ENCODE results near the gene INPP5E.

INPP5E gene

GRCh38 chr9:136472640-136473353 lies 33.2 kb upstream of the INPP5E start:
- no peak for DNase-seq (ENCODE audit: low spot score)

- DNase-seq (ENCODE audit: low spot score), result no peak
Observed at GRCh38 chr9:136471802-136472487, 32.3 kb upstream of the INPP5E start.

GRCh38 chr9:136470792-136471469 lies 31.3 kb upstream of the INPP5E start:
- no peak for DNase-seq (ENCODE audit: low spot score)

GRCh38 chr9:136470356-136470755 lies 30.7 kb upstream of the INPP5E start:
- no peak for DNase-seq (ENCODE audit: low spot score)

- DNase-seq (ENCODE audit: low spot score), result no peak
Observed at GRCh38 chr9:136467766-136468165, 28.1 kb upstream of the INPP5E start.

GRCh38 chr9:136466155-136466541 lies 26.5 kb upstream of the INPP5E start:
- no peak for DNase-seq (ENCODE audit: low spot score)

GRCh38 chr9:136465500-136466154 lies 26.0 kb upstream of the INPP5E start:
- no peak for DNase-seq (ENCODE audit: low spot score)

GRCh38 chr9:136464241-136464640 lies 24.6 kb upstream of the INPP5E start:
- DNase-seq (ENCODE audit: low spot score), result no peak

GRCh38 chr9:136463578-136463977 lies 23.9 kb upstream of the INPP5E start:
- DNase-seq (ENCODE audit: low spot score), result no peak

- DNase-seq (ENCODE audit: low spot score), result no peak
Observed at GRCh38 chr9:136462664-136463063, 23.0 kb upstream of the INPP5E start.

GRCh38 chr9:136460772-136461325 lies 21.2 kb upstream of the INPP5E start:
- DNase-seq (ENCODE audit: low spot score), result no peak

- no peak for DNase-seq (ENCODE audit: low spot score)
Observed at GRCh38 chr9:136459425-136459824, 19.8 kb upstream of the INPP5E start.

- DNase-seq (ENCODE audit: low spot score), result no peak
Observed at GRCh38 chr9:136457326-136457725, 17.7 kb upstream of the INPP5E start.

- no peak for DNase-seq (ENCODE audit: low spot score)
Observed at GRCh38 chr9:136456258-136456657, 16.6 kb upstream of the INPP5E start.

- DNase-seq (ENCODE audit: low spot score), result no peak
Observed at GRCh38 chr9:136455043-136456002, 15.7 kb upstream of the INPP5E start.

- no peak for DNase-seq (ENCODE audit: low spot score)
Observed at GRCh38 chr9:136454026-136454796, 14.6 kb upstream of the INPP5E start.

- DNase-seq (ENCODE audit: low spot score), result no peak
Observed at GRCh38 chr9:136453326-136453725, 13.7 kb upstream of the INPP5E start.

GRCh38 chr9:136451221-136451877 lies 11.7 kb upstream of the INPP5E start:
- no peak for DNase-seq (ENCODE audit: low spot score)

- DNase-seq (ENCODE audit: low spot score), result no peak
Observed at GRCh38 chr9:136448655-136449054, 9.0 kb upstream of the INPP5E start.
